ENCODE results near the gene WNT1. TPM values are rescaled to one million over a fixed set of nuclear protein-coding genes. Genes with fewer than 3 reads are reported as not detected.

WNT1 gene
- total and polyA plus RNA-seq, 2 donors (not counting 3 experiments of a cell fraction or from before 2014, with no cell fraction given): not detected

- H3K27me3 ChIP-seq (ENCODE audit: control insufficient read depth in 2 of 2, insufficient read depth in 2 of 2, low read length in 2 of 2): no peaks in the 10 kb centered on the region
- dilution Hi-C loops (cut with MboI; ENCODE audit: extremely low pct_ligation_motif_present, low sequenced_read_pairs) (no loop called here), intact Hi-C loops (cut with micrococcal nuclease) (loop anchor here (1.0 to 2.0 kb wide), 3 partner anchors 22 to 61 kb away; partner anchors contain the start of genes ARF3 and KMT2D)
- no peaks in the 10 kb centered on the region for H3K9me3 ChIP-seq (replicated peaks; ENCODE audit: control insufficient read depth, insufficient read depth, low read length)
- no TSS peak for BruUV-seq (replicated peaks)
- H3K9ac ChIP-seq (replicated peaks; ENCODE audit: extremely low read depth, insufficient read depth, low read length): peak overlapping the region; percentile 95
- H3K4me1 ChIP-seq (ENCODE audit: control insufficient read depth, extremely low read depth, insufficient read depth, low read length): peaks cover 16% of the 10 kb centered on the region
- H4K20me1 ChIP-seq (replicated peaks; ENCODE audit: control insufficient read depth, extremely low read depth, insufficient read depth, low read length): no peaks in the 10 kb centered on the region
- peaks cover 10% of the 10 kb centered on the region for H3K79me2 ChIP-seq (ENCODE audit: control insufficient read depth, insufficient read depth, low read length)
- no peaks in the 10 kb centered on the region for H3K9me1 ChIP-seq (replicated peaks; ENCODE audit: control insufficient read depth, extremely low read depth, insufficient read depth, low read length)
- no peak overlapping the region for H2AFZ ChIP-seq (ENCODE audit: low read depth, low read length)
- H3K27ac ChIP-seq (ENCODE audit: insufficient read depth, low read depth, low read length): peak overlapping the region; percentile 98
- FAIRE-seq (peak; percentile 68), DNase-seq (ENCODE audit: low read depth, low spot score) (peak; percentile 72)
- POLR2A ChIA-PET: no interaction called here
- TF ChIP-seq GATA2 (IDR thresholded peaks at IDR 0.05; ENCODE audit: insufficient read depth, insufficient read length, low read depth, low read length) (no peak), POLR2A (IDR thresholded peaks at IDR 0.05; ENCODE audit: low read depth, low read length) (no peak), EZH2 (IDR thresholded peaks at IDR 0.05; ENCODE audit: borderline replicate concordance, low read depth, low read length, severe bottlenecking) (no peak), MAX (IDR thresholded peaks at IDR 0.05; ENCODE audit: insufficient read depth, insufficient read length) (no peak), POLR2AphosphoS5 (IDR thresholded peaks at IDR 0.05; ENCODE audit: insufficient read depth, low read depth, low read length) (no peak), MYC (IDR thresholded peaks at IDR 0.05; ENCODE audit: low read depth, low read length) (no peak), JUN (IDR thresholded peaks at IDR 0.05; ENCODE audit: borderline replicate concordance, insufficient read depth, insufficient read length, low read depth) (no peak), FOS (IDR thresholded peaks at IDR 0.05; ENCODE audit: borderline replicate concordance, insufficient read depth, low read length) (no peak), CTCF (IDR thresholded peaks at IDR 0.05; ENCODE audit: extremely low read depth in 1 of 2, insufficient read depth in 1 of 2, low read depth in 1 of 2, low read length in 2 of 2) (no peak)
- CTCF ChIA-PET: interaction anchor here (0.7 to 8.7 kb wide), 9 partner anchors 12 to 112 kb away, joined by 3 to 115 read pairs (median 5); partner anchors contain the start of gene DDN
- peaks cover 0 to 18% of the 10 kb centered on the region in 2 experiments for H3K36me3 ChIP-seq (ENCODE audit: control insufficient read depth in 2 of 2, extremely low read depth in 1 of 2, insufficient read depth in 2 of 2, low read length in 2 of 2)
- H3K4me3 ChIP-seq (replicated peaks in 1 of 3; ENCODE audit: insufficient read depth in 1 of 3, low read depth in 1 of 3, low read length in 3 of 3): peak overlapping the region; percentile 50 to 62 (median 61)
- peak overlapping the region; percentile 77 for H3K4me2 ChIP-seq (ENCODE audit: insufficient read depth, low read length)
Measured at GRCh38 chr12:49017891-49018260, 39.8 kb downstream of the WNT1 start.

Measured in endothelial cell of umbilical vein (primary cell).